Epithelial cell of prostate (primary cell): ENCODE data around the gene NOP10.
"Not testable (repeated sequence)": the region's sequence is repeated elsewhere in the genome, so short reads cannot be mapped to it uniquely, and the experiment has no call there.

Experiments
- DNase-seq: peaks from one replicate; pipeline ENCODE4 v3.0.0-alpha.2; 2011; ENCODE audit warnings: low read depth, low spot score
- H3K27ac ChIP-seq: fragments of 450-650 bp; 2 replicates; pipeline ENCODE4 v1.5.1; 2017; ENCODE audit warnings: mild to moderate bottlenecking

The NOP10 gene

DNA sequence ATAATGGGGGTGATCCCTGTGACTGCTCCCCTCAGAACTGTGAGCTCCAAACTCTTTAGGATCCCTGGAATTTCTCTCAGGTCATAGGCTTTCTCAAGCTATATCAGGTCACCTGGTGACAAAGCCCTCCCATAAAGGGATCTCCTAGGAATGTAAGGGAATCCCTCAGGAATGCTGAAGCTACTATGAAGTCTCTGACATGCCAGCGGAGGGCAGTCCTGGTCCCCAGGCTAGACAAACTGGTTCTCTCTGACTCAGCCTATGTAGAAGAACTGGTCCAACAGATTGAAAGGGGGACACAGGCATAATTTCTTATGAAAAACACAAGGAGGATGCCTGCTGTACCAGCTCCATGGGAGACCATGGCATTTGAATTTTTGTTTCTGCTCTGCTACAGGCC is 17.4 kb upstream of the NOP10 start:
- no peak for DNase-seq
- peak overlapping the region; percentile 50 for H3K27ac ChIP-seq

DNA sequence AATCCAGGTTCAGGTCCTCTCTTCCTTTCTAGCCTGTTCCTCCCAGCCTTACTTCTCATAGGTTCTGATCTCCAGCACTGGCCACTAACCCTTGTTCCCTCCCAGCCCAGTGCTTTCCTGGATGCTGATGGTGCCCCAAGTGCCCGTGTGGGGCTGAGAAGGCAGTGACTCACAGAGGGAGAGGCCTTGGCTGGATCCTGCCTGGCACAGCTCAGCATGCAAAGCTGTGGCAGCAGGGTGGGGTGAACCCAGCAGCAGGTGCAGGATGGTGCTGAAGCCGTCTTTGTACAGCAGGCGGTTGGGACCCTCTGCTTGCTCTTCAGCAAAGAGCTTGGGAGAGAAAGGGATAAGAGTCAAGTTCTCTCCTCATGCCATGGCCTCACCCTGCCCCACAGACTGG is 16.5 kb upstream of the NOP10 start:
- DNase-seq = no peak
- H3K27ac ChIP-seq = peak overlapping the region; percentile 50

DNA sequence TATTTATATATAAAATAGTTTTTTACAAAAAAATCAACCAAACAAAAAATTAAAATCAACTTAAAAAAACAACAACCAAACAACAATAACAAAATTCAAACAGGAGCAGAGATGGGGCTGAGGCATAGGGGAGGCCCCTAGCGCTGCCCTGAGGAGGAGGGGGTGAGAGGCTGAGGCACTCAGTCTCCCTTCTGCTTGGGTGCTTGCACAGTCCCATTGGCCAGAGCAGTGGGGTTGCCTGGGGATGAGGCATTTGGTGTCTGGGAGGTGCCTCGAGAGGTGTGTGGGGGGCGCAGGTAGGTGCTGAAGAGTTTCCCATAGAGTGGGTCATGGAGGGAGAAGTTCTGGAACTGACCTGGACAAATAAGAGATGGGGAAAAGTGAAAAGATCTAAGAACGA is 16.0 kb upstream of the NOP10 start:
- H3K27ac ChIP-seq = peak overlapping the region; percentile 50
- DNase-seq = no peak

DNA sequence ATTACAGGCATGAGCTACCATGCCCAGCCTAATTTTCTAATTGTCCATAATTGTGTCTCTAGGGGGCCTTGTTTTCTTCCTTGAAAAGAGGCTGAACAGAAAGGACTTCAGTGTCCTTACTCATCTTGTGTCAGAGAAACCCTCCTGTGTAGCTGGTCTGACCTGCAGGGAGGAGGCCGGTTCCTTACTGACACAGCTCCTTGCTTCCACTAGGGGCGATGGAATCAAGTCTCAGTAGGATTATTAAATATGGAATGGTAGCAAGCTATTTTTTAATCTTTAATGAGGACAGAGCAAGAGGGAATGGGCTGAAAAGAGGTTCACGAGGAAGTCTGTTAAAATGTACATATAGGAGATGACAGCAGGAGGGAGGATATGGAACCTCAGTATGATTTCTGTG is 15.4 kb upstream of the NOP10 start:
- no peak overlapping the region for H3K27ac ChIP-seq
- DNase-seq = no peak

DNA sequence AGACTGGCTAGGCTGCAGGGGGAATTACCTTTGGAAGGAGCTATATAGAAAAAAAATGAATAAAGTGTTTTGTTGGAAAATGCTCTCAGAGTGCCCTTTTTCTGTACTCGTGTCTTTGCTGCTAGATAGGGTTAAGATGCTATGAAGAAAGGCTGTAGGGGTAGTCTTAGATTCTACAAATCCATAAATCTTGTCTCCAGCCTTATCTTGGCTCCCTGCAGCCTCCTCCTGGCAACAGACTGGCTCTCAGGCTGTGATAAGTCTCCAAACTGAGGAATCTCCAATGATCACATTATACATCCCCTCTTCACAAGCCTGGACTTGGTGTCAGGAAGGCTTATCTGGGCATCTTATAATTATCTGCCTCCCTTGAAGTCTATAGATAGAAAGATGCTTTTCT is 14.7 kb upstream of the NOP10 start:
- no peak overlapping the region for H3K27ac ChIP-seq
- no peak for DNase-seq

DNA sequence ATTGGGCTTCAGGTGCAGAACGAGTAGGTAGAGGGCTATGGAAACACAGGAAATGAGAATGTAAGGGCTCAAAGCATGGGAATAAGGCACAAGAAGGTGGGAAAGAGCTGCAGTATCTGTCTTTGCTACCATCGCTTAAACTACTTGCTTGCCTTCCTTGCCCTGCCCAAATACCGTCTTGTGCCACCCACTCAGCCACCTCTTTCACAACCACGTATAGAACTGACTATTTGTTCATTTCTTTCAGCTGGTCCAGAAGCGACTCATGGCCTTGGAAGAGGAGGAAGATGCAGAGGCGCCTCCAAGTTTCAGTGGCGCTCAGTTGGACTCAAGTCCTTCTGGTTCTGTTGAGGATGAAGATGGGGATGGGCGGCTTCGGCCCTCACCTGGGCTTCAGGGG is 12.3 kb upstream of the NOP10 start:
- DNase-seq = no peak
- no peak overlapping the region for H3K27ac ChIP-seq

DNA sequence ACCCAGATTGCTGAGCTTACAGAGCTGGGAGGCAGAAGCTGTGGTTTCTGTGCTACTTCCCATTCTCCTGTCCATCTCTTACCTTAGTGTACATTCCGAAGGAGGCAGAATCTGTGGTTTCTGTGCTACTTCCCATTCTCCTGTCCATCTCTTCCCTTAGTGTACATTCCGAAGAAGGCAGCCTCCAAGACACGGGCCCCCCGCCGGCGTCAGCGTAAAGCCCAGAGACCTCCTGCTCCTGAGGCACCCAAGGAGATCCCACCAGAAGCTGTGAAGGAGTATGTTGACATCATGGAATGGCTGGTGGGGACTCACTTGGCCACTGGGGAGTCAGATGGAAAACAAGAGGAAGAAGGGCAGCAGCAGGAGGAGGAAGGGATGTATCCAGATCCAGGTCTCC is 11.3 kb upstream of the NOP10 start:
- no peak for DNase-seq
- no peak overlapping the region for H3K27ac ChIP-seq

DNA sequence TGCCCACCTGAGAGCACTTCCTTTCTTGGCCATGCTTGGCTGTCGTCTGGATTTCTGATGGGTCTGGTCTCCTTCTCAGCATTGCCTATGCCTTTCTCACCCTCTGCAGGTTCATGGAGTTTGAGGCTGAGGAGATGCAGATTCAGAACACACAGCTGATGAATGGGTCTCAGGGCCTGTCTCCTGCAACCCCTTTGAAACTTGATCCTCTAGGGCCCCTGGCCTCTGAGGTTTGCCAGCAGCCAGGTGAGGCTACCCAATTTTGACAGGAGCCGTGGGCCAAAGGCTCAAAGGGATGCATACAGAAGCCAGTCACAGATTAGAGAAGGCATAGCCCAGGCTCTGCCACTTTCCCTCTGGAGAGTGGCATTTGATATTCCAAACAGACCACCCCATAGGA is 10.7 kb upstream of the NOP10 start:
- H3K27ac ChIP-seq = no peak overlapping the region
- DNase-seq = no peak

DNA sequence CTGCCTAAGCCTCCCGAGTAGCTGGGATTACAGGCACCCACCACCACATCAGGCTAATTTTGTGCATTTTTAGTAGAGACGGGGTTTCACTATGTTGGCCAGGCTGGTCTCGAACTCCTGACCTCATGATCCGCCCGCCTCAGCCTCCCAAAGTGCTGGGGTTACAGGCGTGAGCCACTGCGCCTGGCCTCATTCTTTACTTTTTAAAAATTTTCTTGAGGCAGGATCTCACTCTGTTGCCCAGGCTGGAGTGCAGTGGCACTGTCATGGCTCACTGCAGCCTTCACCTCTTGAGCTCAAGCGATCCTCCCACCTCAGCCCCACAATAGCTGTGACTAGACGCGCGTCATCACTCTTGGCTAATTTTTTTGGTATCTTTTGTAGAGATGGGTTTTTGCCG is 10.1 kb upstream of the NOP10 start:
- DNase-seq = not testable (repeated sequence)

DNA sequence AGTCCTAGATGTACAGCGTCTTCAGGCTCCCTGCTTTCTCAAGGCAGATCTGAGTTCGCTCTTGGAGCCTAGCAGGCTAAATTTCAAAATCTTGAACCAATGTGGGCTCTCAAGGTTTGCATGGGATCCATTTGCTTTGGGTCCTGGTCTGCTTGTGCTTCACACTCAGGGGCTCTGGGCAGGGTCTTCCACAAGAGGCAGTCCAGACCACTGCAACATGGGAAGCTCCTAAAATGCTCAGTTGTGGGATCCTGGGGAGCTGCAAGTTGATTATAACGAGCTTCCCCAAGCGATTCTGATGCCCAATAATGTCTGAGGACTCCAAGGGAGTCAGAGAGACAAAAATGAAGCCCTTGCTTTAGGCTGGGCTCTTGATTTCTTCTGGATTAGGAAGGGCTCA is 6.8 kb upstream of the NOP10 start:
- no peak overlapping the region for H3K27ac ChIP-seq
- no peak for DNase-seq

More for the DNA sequence above, 10.1 kb upstream of the NOP10 start:
- not testable (repeated sequence) for H3K27ac ChIP-seq

DNA sequence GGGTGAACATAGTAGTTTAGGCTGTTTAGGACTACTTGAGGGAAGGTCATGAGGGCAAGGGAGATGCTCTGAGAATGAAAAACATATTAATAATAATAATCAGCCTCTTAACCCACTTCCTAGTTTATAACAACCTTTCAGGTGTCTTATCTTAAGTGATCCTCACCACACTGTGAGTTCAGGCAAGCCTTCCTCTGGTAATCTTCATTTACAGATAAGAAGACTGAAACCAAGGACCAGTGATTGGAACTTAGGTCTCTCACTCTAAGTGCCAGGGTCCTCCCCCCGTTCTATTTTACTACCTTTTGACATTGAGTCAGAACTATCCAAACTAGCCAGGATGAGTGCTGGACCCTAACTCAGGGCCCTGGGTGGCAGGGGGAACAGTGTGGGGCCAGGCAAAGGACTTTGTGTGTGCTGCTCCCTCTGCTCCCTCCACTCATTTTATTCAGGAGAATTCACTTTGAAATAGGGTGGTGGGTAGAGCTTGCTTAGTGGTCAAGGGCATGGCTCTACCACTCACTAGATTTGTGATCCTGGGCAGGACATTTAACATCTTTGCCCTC is 5.9 kb upstream of the NOP10 start:
- H3K27ac ChIP-seq = no peak overlapping the region
- no peak for DNase-seq

DNA sequence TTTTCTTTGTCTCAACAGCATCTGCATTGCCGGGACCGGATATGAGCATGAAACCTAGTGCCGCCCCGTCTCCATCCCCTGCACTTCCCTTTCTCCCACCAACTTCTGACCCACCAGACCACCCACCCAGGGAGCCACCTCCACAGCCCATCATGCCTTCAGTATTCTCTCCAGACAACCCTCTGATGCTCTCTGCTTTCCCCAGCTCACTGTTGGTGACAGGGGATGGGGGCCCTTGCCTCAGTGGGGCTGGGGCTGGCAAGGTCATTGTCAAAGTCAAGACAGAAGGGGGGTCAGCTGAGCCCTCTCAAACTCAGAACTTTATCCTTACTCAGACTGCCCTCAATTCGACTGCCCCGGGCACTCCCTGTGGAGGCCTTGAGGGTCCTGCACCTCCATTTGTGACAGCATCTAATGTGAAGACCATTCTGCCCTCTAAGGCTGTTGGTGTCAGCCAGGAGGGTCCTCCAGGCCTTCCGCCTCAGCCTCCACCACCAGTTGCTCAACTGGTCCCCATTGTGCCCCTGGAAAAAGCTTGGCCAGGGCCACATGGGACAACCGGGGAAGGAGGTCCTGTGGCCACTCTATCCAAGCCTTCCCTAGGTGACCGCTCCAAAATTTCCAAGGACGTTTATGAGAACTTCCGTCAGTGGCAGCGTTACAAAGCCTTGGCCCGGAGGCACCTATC is 5.2 kb upstream of the NOP10 start:
- DNase-seq = no peak
- H3K27ac ChIP-seq = no peak overlapping the region

DNA sequence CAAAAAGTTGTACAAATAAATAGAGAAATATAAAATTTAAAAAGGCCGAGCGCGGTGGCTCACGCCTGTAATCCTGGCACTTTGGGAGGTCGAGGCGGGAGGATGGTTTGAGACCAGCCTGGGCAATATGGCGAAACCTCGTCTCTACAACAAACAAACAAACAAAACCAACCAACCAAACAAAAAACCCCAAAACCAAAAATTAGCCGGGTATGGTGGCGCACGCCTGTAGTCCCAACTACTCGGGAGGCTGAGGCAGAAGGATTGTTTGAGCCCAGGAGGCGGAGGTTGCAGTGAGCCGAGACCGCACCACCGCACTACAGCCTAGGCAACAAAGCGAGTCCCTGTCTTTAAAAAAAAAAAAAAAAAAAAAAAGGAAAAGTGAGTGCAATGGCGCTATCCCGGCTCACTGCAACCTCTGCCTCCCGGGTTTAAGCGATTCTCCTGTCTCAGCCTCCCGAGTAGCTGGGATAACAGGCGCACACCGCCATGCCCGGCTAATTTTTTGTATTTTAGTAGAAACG is 661 bp downstream of the NOP10 start:
- not testable (repeated sequence) for DNase-seq
- peak overlapping the region; percentile 93 for H3K27ac ChIP-seq

DNA sequence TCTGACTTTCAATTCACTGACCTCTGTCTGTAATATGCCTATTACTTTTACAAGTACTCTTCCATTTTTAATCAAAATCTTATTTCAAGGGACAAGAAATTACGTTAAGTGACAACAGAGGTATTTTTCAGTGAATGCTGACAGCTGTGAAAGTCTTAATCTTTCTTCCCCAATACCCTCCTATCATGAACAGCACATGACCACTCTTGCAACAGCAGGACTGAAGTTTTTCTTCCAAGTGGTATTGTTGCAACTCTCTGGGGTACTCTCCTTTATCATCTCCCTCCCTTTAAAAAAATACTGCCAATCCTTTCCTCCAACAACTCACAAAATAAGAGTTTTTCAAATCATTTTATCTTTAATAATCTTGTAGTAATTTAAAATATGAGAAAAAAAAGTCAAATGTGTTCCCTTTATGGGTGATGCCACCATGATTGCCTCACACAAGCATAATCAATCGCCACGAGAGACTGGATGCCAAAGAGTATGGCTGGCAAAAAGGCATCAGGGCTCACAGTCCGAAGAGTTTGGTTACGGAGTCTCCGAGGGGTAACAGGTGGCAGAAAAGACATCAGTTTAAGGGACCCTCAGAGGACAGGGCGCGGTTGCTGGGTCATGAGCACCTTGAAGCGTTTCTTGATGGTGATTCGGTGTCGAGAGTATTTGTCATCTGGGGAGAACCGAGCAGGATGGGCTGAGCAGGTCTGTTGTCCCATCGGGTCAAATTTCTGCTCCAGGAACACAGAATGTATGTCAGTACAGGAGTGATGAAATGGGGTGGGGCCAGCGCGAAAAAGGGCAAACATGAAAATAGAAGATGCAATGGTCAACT is 1.3 kb downstream of the NOP10 start:
- no peak for DNase-seq
- peak overlapping the region; percentile 93 for H3K27ac ChIP-seq

DNA sequence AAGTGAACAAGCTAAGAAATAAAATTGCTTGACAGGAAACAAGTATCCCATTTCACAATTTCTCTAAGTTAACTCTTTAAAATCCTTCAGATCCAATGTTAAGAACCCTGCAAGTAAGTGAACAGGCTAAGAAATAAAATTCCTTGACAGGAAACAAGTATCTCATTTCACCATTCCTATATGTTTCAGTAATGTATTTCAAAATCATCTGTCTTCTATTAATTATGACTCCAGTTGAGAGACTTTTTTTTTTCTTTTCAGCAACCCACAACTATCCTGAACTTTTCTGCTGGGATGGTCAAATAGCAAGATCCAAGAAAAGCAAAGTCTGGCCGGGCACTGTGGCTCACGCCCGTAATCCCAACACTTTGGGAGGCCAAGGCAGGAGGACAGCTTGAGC is 3.0 kb downstream of the NOP10 start:
- no peak for DNase-seq
- H3K27ac ChIP-seq = peak overlapping the region; percentile 66

DNA sequence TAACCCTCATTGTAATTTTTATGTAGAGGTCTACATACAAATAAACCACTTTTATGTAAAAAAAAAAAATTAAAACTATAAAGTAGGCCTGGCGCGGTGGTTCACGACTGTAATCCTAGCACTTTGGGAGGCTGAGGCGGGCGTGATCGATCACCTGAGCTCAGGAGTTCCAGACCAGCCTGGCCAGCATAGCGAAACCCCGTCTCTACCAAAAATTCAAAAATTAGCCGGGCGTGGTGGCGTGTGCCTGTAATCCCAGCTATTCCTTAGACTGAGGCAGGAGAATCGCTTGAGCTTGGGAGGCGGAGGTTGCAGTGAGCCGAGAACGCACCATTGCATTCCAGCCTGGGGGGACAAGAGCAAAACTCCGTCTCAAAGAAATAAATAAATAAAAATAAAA is 4.6 kb downstream of the NOP10 start:
- DNase-seq = no peak
- peak overlapping the region; percentile 66 for H3K27ac ChIP-seq

DNA sequence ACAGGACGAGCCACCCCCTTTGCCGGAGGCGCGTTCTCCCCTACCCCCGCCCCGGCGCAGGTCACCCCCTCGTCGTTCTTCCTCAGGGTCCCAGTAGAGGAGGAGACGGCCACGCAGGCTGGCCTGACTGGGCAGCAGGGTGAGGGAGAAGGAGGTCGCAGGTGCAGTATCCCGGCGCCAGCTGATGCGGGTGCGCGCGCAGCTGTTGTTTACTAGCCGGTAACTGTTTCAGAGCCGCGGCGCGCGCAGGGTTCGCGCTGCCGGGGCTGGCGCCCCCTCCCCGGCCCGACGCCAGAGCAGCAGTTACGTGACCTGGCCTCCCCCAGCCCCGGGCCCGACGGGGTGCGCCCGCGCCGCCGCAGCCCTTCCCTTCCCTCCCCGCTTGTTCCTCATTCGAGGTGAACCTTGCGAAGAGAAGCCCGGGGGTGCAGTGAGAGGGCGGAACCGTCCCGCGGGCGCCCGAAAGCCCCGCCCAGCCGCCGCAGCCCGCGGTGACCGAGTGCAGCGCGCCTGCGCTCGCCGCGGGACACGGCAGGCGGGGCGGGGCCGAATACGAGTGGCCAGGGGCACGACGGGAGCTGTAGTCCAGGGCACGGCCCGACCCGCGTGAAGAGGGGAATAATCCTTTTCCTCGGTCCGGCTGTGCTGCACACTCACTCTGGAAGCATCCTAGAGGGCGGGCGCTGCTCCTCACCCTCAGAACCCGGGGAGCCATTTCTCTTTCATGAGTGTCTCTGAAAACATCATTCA is 5.2 kb downstream of the NOP10 start, which contains the start of gene SLC12A6:
Gene SLC12A6, minus strand, starts transcription at position 225 of the 750 bp plus-strand sequence. CDS start 1,101 bp downstream, outside the sequence.
- DNase-seq = peak; percentile 61
- peak within 1 kb of the TSS; percentile 66 for H3K27ac ChIP-seq

DNA sequence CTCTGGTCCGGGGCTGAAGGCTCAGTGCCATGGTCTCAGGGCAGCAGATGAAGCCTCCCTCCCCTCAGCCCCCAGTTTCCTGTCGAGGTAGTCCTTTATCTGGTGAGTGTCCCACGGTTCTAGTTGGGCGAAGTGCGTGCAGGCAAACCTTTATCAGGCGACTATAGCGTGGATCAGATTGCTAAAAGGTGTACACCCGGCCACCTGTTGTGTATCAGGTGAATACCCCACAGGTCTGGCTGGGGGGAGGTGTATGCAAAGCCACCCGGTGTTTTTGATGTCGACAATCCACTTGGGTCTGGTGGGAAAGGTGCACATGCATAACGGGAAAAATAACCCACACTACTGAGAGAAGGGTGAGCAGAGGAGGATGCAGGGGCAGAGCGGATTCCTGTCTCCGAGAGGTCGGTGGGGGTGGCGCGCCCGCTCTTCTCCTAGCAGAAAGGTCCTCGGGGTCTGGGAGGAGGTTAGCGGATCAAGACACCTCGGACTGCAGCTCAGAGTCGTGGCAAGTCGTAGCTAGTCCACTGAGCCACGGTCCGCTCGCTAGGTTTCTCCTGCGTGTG is 5.9 kb downstream of the NOP10 start:
- DNase-seq = no peak
- H3K27ac ChIP-seq = peak overlapping the region; percentile 66

DNA sequence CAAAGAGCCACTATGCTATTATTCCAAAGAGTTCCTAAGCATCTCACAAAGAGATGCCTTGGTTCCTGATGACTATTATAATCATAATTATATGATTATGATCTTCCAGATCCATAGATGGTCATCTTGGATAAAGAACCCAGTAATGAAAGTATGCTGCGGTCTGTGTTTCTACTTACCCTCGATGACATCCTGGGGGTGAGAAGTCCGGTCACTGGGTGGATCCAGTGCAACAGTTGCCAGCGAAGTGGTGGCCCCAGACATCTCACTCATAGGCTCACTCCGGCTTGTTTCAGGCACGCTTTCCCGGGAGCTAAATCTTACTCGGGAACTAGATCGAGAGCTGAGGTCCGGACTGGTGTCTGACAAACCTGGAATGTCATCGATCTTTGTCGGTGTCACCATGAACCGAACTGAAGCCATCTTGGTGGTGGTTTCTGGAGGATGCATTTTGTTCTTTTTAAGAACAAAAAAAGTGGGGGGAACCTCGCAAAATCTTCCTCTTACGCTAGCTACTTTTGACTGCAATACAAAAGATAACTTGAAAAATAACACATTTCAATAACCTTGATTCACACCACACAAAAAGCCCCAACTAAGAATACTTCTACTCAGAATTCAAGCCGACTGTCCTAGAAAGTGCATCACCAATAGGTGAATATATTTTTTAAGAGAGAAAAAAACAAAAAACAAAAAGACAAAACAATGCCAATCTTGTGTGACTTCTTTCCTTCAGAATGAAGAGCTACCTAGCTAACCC is 6.5 kb downstream of the NOP10 start:
- no peak for DNase-seq
- H3K27ac ChIP-seq = no peak overlapping the region
